ENCODE measurements around the gene TDRD12.

GRCh38 chr19:32708457-32708856 lies 11.1 kb upstream of the TDRD12 start:
- TF ChIP-seq EP300 (IDR thresholded peaks at IDR 0.05) (no peak), CTCF (IDR thresholded peaks at IDR 0.05) (no peak), POLR2AphosphoS5 (IDR thresholded peaks at IDR 0.05) (no peak), POLR2A (IDR thresholded peaks at IDR 0.05) (no peak)

Data from sigmoid colon (tissue), 4 donors.